ENCODE data around the gene TFR2.

- TF ChIP-seq, protein P1, sequence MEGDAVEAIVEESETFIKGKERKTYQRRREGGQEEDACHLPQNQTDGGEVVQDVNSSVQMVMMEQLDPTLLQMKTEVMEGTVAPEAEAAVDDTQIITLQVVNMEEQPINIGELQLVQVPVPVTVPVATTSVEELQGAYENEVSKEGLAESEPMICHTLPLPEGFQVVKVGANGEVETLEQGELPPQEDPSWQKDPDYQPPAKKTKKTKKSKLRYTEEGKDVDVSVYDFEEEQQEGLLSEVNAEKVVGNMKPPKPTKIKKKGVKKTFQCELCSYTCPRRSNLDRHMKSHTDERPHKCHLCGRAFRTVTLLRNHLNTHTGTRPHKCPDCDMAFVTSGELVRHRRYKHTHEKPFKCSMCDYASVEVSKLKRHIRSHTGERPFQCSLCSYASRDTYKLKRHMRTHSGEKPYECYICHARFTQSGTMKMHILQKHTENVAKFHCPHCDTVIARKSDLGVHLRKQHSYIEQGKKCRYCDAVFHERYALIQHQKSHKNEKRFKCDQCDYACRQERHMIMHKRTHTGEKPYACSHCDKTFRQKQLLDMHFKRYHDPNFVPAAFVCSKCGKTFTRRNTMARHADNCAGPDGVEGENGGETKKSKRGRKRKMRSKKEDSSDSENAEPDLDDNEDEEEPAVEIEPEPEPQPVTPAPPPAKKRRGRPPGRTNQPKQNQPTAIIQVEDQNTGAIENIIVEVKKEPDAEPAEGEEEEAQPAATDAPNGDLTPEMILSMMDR (conservative IDR thresholded peaks at IDR 0.05; ENCODE audit: low read length) = no peak
- no peak for TF ChIP-seq EZH2phosphoT487 (IDR thresholded peaks at IDR 0.05; ENCODE audit: borderline replicate concordance, low read depth, low read length)
Measured at GRCh38 chr7:100679927-100680575, 38.7 kb upstream of the TFR2 start.

Measured in OCI-LY7 (cell line).